Activated T-cell treated with anti-CD3 and anti-CD28 coated beads for 1 hour (primary cell): ENCODE results near the gene RGS11.
A peak's percentile ranks its signal among the peaks of the same experiment; 100 is the strongest.
"Not testable (repeated sequence)": the region's sequence is repeated elsewhere in the genome, so short reads cannot be mapped to it uniquely, and the experiment has no call there.

Experiments used
- DNase-seq: peaks from one replicate; pipeline ENCODE4 v3.0.0-alpha.2; 2020; ENCODE audit warnings: low read depth

Gene RGS11

DNA sequence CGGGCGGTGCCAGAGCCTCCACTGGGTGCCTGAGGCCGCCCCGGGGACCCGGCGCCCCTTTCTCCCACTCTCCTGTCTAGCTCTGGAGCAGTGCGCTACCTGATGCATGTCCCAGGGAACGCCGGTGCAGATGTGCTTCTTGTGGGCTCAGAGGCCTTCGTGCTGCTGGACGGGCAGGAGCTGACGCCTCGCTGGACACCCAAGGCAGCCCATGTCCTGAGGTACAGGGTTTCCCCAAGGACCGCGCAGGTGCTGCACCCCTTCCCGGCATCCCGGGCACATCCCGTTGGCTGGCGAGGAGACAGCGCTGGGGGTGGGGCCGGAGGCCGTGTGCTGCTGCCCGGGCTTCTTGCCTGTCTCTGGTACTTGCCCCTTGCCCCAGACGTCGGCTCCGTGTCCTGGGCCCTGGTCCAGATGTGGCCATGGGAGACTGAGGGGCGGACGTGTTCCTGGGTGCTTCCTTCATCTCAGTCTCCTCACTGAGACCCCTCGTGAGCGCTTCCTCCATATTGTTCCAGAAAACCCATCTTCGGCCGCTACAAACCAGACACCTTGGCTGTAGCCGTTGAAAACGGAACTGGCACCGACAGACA is 12.5 kb downstream of the RGS11 start:
- no peak for DNase-seq

DNA sequence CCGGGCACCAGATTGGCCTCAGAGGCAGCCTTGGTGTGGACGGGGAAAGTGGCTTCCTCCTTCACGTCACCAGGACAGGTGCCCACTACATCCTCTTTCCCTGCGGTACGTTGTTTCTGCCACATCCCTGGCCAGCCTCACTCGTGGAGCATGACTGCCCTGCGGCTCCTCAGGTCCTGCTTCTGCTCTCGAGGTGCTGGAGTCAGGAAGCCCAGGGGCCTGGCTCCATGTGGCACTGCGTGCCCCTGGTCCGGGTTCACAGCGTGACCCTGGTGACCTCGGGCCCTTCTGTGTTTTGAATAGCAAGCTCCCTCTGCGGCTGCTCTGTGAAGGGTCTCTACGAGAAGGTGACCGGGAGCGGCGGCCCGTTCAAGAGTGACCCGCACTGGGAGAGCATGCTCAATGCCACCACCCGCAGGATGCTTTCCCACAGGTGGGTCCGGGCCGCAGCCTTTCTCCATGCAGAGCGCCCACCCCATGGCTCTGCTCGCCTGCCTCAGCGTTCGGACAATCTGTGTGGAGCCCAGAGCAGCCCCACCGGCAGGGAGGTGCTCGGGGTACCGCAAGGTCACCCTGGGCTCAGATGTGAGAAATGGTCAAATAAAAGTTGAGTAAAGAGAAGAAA is 13.5 kb downstream of the RGS11 start:
- no peak for DNase-seq

DNA sequence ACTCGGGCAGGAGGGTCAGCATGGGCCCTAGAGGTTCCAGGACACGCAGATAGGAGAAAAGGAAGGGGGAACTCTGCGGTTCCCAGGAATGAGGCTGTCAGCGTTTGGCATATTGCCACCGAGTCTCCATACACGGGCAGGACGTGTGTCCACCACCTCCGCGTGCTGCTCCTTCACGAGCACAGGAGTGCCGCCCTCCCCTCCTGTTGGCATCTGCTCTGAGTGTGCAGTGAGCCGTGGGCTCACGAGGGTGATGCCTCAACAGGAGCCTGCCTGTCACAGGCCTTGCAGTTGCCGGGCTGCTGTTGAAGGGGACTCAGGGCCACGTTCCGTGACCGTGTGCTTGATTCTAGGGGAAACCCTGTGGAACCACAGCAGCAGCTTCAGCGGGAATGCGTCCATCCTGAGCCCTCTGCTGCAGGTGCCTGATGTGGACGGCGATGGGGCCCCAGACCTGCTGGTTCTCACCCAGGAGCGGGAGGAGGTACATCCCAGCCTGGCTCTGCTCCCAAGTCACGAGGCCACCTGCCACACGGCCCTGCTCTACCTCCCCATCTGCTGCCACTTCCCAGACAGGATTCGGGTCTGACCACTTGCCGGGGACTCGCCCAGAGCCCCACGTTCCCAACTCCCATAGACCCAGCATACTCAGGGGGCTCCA is 14.6 kb downstream of the RGS11 start:
- no peak for DNase-seq

DNA sequence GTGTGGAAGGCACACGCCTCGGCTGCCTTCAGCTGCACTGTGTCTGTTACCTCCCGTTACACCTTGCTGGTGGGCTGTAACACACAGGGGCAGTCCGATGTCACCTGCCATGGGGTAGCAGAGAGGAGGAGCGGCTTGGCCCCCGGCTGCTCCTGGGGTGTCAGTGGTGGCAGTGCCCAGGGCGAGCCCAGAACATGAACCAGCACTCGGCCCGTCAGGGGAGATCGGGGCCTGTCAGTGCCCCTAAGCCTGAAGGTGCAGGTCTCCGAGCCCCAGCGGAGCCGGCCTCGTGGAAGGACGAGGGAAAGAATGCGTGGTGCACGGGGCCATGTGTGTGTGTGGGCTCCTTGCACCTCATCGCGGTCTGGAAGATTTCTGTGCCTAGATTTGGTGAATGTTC is 15.4 kb downstream of the RGS11 start:
- no peak for DNase-seq

DNA sequence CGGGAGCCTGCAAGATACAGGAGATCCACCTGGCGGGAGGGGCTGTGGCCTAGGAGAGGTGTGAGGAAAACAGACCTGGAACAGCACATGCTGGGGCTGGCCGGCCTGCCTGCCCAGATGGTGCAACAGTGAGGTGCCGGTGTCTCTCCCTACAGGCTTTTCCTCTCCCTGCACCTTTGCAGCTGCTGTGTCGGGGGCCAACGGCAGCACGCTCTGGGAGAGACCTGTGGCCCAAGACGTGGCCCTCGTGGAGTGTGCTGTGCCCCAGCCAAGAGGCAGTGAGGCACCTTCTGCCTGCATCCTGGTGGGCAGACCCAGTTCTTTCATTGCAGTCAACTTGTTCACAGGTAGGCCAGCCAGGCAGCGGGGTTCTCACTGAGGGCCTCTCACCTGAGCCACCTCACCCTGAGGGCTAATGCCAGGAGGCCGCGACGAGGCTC is 15.9 kb downstream of the RGS11 start:
- no peak for DNase-seq

DNA sequence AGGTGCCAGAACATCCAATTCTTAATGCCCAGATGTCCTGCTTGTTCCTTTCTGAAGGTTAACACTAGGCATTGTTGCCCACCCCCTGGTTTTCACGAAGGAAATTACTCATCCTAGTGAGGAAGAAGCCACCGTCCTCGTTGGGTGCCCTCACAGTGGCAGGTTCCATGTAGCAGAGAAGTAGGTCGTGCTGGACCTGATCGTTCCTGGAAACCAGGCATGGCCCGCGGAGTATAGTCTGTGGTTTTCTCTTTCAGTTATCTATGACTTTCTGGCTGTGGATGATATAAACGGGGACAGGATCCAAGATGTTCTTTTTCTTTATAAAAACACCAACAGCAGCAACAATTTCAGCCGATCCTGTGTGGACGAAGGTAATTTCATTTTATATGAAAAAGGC is 16.5 kb downstream of the RGS11 start:
- no peak for DNase-seq

DNA sequence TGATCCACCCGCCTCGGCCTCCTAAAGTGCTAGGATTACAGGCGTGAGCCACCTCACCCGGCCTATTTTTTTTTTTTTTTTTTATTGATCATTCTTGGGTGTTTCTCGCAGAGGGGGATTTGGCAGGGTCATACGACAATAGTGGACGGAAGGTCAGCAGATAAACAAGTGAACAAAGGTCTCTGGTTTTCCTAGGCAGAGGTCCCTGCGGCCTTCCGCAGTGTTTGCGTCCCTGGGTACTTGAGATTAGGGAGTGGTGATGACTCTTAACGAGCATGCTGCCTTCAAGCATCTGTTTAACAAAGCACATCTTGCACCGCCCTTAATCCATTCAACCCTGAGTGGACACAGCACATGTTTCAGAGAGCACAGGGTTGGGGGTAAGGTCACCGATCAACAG is 17.7 kb downstream of the RGS11 start:
- not testable (repeated sequence) for DNase-seq

DNA sequence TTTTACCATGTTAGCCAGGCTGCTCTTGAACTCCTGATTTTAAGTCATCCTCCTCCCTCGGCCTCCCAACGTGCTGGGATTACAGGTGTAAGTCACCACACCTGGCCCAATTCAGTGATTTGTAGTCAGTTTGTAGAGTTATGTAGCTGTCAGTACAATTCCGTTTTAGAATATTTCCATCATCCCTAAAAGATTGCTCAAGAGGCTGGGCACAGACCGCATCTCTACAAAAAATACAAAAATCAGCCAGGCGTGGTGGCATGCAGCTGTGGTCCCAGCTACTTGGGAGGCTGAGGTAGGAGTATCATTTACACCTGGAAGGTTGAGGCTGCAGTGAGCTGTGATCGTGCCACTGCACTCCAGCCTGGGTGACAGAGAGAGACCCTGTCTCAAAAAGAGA is 20.6 kb downstream of the RGS11 start:
- no peak for DNase-seq

DNA sequence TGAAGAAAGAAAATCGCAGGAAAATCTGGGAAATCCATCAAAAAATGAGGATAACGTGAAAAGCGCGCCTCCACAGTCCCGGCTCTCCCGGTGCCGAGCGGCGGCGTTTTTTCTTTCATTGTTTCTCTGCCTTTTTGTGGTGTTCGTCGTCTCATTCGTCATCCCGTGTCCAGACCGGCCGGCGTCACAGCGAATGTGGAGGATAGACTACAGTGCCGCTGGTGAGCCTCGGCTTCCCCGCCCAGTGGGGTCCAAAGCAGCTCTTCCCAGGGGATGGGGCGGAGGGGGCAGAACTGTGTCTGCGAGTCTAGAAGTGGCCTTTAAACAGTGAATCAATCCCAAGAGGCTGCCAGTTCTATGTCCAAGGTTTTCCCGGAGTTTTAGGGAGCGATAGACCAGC is 21.3 kb downstream of the RGS11 start:
- DNase-seq = no peak

DNA sequence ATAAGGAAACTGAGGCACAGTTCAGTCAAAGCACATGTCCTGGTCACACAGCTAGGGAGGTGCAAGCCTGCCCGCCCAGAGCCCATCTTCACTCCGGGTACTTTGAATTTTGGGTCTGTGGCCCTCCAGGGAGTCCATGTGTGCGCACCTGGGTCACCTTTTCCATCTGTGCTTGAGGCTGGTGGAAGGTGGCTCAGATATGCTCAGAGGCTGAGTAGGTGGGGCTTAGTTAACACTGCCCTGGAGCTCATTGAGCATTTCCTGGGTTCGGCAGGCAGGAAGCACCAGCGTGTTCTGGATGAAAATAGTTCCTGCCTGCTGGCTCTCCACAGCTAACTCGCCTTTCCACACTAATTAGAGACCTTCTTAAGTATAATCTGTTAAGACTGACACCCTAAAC is 21.9 kb downstream of the RGS11 start:
- no peak for DNase-seq

DNA sequence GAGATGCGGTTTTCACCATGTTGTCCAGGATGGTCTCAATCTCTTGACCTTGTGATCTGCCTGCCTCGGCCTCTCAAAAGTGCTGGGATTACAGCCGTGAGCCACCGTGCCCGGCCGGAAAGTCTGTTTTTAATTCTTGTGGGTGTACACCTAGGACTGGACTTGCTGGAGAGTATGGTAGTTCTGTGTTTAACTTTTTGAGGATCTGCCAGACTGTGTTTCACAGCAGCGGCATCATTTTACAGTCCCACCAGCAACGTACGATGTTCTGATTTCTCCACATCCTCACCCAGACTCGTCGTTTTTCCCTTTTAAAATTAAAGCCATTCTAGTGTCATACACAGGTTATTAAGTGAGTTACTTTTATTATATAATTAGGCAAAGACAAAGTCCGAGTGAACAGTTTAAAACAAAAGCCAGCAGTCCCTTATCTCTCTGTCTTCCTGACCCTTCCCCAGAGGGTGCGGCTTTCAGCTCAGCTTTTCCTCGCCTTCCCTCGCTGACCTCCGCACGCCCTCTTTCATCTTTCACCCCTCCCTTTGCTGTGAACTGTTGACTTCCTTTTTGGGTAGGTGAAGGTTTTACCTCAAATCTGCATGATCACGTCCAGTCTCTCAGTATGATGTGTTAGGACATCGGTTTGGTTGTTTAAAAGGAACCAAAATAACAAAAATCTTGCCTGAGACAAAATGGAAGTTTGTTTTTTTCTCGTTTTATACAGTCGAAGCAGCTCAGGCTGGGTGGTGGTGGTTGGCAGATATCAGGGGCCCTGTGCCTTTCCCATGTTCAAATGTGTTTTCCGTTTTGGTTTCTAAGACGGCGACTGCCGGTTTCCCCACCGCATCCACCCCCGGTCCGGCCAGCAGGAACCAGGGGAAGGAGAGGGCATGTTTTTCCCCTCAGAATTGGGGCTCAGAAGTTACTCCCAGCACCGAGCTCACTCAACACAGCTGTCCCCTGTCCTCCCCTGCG is 23.1 kb downstream of the RGS11 start:
- no peak for DNase-seq

DNA sequence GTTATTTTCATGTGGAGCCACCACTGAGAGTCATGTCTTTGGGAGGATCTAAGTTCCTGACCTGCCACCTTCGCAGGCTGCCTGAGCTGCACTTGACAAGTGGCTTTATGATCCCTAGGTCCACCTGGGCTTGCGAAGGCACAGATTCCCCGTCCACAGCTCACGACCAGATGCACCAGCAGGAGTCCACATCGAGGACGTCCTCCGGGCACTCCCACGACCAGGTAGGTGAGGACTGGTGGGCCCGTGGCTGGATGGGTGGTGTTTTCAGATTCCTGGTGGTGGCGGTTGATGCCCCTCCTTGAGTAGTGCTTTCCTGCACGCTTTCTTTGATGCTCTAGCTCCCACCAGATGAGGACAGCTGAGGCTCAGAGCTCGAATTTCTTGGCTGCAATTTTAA is 26.3 kb downstream of the RGS11 start:
- no peak for DNase-seq

DNA sequence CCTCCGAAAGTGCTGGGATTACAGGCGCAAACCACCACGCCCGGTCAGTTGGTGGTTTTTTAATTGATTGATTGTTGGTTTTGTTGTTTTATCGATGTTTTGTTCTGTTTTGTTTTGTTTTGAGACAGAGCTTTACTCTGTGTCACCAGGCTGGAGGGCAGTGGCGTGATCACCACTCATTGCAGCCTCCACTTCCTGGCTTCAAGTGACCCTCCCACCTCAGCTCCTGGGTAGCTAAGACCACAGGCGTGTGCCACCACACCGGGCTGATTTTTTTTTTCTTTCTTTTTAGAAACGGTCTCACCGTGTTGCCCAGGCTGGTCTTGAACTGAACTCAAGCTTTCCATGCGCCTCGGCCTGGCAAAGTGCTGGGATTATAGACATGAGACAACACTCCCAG is 28.7 kb downstream of the RGS11 start:
- no peak for DNase-seq

DNA sequence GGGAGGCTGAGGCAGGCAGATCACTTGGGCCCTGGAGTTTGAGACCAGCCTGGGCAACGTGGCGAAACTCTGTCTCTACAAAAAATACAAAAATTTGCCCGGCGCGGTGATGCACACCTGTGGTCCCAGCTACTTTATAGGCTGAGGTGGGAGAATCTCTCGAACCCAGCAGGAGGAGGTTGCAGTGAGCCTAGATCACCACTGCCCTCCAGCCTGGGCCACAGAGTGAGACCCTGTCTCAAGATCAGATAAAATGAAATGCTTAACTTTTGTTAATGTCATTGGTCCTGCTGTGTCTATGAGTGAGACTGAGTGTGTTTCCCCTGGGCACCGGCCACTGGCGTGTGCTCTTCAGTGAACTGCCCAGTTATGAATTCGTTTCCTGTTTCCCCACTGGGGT is 30.6 kb downstream of the RGS11 start:
- DNase-seq = no peak

DNA sequence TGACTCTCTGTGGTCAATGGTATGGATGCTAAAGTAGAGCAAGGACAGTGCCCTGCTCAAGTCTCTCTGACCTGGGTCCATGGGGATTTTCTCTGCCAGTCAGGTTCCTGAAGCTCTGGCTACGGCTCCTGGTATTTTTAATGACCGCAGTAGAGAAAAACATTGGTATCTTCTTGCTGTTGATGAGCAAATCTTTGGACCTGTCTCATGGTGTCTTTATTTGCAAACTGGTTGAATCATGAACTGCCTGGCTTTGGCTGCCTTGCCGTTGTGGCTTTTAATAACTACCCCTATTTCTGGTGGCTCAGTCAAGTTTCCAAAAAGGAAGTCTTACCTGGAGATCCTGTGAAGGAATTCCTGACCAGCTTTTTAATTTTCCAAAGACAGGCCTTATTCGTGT is 32.4 kb downstream of the RGS11 start:
- DNase-seq = no peak

DNA sequence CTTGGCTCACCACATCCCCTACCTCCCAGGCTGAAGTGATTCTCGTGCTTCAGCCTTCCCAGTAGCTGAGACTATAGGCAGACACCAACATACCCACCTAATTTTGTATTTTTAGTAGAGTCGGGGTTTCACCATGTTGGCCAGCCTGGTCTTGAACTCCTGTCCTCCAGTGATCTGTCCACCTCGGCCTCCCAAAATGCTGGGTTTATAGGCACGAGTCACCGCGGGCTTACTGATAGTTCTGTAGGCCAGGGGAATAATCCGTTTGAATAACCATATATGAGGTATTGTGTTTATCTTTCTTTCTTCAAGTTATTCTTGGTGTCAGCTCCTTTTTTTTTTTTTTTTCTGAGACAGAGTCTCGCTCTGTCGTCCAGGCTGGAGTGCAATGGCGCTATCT is 33.5 kb downstream of the RGS11 start:
- no peak for DNase-seq

DNA sequence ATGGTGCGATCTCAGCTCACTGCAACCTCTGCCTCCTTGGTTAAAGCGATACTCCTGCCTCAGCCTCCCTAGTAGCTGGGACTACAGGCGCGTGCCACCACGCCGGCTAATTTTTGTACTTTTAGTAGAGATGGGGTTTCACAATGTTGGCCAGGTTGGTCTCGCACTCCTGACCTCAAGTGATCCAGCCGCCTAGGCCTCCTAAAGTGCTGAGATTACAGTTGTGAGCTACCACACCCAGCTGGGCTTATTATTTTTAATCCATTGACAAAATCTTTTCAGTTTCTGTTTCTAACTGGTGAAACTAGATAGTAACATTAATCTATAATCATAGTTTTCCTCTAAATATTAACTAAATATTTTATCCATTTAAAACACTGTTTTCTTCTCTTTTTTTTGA is 35.2 kb downstream of the RGS11 start:
- DNase-seq = no peak

DNA sequence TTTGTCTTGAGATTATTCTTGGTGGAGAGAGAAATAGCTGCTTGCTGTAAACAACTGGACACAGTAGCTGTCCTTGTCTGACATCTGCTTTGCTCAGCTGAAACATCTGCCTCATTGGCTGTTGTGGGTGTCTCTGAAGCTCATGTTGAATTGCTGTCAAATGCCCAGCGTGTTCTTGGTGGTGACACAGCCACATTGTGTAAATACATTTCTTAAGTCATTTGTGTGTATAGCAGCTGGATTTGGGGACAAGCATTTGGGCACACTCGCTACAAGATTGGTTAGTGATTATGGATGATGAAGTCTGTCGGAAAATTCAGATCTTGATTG is 35.8 kb downstream of the RGS11 start:
- DNase-seq = no peak

DNA sequence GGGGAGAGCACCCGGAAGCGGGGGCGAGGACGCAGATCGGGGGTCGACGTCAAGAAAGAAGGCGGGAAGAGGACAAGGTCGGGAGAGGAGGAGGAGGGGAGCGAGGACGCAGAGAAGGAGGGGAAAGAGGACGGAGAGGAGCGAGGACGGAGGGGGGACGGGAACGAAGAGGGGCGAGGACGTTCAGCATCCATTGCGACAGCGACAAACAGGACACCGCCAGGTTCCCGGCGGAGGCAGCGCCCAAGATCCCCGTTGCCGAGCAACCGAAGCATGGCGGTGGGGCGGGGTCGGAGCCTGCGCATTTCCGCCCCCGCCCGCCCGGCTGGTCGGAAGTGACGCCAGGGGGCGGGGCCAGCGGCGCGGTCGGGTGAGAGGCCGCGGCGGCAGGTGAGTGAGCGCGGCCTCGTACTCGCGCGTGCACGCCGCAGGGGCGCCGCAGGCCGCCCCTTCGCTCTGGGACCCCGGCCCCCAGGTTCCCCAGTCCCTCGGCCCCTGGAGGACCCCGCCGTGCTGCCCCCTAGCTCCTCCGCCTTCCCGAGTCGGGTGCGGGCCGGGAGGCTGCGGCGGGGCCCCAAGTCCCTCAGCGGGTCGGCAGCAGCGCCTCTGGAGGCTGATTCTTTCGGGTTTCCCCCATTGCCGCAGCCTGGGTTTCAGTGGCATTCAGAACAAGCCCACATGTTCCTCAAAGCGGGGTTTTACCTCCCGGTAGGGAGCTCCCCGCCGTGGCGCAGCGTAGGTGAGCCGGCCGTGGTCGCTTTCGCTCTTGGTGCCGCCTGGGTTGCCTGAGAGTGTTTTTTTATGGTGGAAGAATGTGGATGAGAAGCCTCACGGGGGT is 41.1 kb downstream of the RGS11 start, which contains the start of gene FAM234A:
Gene FAM234A (plus strand): TSS at position 354 of the 838 bp plus-strand sequence. CDS start 19,593 bp downstream, outside the sequence.
- DNase-seq = peak; percentile 97

DNA sequence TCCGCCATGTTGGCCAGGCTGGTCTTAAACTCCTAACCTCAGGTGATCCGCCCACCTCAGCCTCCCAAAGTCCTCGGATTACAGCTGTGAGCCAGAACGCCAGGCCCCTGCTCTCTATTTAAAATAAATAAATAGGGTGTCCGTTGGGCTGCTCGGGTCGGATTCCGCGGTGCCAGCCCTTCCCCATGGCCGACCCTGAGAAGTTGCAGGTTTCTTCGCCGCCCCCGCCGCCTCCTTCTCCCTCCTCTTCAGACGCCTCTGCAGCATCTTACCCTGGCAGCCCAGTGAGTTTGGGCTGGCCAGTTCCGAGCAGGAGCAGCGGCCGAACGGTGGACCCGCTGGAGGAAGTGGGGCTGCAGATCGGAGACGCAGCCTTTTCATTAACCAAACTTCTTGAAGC is 44.8 kb downstream of the RGS11 start:
- no peak for DNase-seq

DNA sequence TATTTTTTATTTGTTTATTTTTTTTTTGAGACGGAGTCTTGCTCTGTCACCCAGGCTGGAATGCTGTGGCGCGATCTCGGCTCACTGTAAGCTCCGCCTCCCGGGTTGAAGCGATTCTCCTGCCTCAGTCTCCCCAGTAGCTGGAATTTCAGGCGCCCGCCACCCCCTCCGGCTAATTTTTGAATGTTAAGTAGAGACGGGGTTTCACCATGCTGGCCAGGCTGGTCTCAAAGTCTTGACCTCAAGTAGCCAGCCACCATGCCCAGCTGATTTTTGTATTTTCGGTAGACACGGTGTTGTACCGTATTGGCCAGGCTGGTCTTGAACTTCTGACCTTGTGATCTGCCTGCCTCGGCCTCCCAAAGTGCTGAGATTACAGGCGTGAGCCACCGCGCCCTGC is 45.4 kb downstream of the RGS11 start:
- not testable (repeated sequence) for DNase-seq
